NCI-H2227 treated with DMSO at 0.1 percent for 48 hours (cell line): ENCODE data around the gene GPR6.
A peak's percentile ranks its signal among the peaks of the same experiment; 100 is the strongest.

Experiments
- DNase-seq: peaks from one replicate; lab custom pipeline; 2025; lab: John Stamatoyannopoulos, UW

Gene GPR6, protein sequence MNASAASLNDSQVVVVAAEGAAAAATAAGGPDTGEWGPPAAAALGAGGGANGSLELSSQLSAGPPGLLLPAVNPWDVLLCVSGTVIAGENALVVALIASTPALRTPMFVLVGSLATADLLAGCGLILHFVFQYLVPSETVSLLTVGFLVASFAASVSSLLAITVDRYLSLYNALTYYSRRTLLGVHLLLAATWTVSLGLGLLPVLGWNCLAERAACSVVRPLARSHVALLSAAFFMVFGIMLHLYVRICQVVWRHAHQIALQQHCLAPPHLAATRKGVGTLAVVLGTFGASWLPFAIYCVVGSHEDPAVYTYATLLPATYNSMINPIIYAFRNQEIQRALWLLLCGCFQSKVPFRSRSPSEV

DNA sequence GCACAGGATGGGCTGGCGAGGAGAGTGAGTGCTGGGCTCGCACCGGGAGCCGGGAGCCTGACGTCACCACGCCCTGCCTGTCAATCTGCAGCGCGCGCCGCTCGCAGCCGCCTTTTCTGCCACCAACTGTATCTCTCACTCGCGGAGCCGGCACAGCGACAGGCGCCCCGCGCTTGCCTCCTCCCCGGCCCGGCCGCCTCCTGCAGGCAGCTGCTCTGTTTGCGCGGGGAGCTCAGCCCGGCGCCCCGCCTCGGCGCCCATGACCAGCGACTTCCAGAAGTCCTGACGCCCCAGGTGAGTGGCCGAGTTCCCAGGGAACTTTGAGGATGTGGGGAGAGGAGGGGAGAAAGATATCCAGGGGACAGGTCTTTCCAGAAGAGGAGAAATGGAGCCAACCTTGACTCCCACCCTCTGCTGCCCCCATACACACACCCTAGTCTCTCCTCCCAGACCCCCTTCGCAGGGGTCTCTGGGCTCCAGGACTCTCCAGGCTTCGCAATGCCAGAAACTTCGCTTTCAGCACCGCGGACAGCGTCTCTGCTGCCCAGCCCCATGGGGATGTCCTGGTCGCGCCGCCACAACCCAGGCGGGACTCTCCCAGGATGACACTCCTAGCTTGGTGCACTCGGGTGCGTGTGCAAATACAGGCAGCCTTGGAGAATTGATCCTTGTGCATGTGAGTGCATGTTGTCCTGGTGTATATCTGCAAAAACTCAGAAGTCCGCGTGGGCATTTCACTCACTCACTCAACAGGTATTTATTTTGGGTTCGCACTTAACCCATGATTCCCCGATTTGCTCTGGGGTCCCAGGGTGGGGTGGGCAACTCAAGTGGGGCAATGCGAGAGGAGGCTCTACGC is at the start of gene GPR6:
GPR6 (plus strand) TSS at position 138 of the 859 bp plus-strand sequence. CDS start 802 bp downstream, outside the sequence.
- DNase-seq: peak; percentile 51

DNA sequence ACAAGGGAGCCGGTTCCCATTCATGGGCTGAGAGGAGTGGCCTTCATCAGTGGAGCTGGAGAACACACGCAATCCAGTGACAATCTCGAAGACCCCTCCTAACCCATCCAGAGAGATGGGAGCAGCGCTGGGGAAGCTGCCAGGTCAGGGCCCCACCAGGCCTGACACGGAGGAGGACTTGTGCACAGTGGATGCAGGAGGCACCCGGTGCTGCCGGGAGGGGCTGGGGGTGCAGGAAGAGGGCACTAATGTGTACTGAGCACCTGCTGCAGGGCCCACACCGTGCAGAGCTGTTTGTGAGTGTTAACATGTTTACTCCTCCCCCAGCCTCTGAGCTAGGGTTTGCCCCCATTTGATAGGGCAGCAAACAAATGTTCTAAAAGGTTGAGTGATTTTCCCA is 43.8 kb upstream of the GPR6 start:
- DNase-seq: no peak

DNA sequence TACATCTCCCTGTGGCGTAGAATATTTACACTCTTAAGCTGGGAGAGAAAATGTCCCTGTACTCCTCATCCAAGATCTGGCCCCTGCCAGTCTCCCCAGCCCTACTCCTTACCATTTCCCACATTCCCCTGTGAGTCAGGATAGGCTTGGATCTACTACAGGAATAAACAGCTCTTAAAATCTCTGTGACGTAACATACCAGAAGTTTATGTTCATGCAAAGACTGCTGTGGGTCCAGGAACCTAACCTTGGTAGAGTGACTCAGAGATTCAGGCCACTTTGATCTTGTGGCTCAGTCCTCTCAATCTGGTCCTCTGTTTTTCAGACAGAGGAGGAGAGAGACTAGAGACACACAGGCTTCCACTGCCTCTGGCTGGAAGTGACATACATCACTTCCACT is 38.5 kb upstream of the GPR6 start:
- no peak for DNase-seq

DNA sequence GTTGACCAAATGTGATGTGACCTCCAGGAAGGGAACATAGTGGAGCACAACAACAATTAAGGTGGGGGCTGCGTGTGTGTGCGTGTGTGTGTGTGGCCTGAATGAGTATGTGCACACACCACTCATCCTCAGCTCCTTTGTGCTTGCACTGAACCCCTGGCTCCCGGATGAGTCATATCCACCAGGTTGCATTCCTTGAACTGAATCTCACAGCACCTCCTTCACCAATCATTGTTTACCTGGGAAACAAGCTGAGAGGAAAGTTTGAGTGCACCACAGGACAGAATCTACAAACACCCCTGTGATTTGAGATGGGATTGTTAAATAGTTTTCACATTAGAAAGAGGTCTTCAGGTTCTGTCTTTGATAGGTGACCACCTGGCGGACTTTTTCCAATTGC is 33.7 kb upstream of the GPR6 start:
- no peak for DNase-seq

DNA sequence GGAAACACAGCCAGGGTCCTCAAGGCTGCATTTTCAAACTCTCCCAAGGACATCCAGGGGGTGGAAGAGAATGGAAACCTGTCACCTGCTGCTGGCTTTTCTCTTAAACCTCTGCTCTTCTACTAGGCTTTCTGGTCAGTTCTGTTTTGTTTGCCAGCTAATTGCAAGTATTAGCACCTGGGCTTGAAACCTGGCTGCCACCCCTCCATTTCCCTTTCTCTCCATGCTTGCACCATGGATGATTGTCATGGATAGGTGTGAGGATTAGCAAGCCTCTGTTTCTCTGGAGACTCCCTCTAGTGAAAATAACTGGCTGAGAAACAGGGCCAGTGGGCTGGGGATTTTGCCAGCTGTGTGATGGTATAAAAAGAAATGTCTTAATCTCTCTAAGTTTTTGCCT is 33.0 kb upstream of the GPR6 start:
- DNase-seq: no peak

DNA sequence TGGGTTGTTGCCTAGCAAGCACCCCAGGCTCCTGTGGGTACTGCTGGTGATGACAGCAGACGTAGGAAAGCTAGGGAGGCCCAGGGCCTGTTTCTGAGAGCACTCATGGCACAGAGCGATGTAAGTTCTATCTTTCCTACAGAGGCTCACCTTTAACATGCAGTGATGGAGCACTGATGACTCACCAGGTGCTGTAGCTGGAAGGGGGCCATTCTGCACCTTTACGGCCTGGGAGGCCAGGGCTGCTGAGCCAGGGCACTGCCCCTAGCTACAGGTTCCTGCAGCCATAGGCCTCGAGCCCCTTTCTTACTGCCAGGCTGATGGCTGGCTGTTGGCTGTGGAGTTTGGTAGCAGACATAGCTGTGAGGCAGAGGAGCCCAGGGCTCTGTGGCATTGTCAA is 31.1 kb upstream of the GPR6 start:
- DNase-seq: no peak

DNA sequence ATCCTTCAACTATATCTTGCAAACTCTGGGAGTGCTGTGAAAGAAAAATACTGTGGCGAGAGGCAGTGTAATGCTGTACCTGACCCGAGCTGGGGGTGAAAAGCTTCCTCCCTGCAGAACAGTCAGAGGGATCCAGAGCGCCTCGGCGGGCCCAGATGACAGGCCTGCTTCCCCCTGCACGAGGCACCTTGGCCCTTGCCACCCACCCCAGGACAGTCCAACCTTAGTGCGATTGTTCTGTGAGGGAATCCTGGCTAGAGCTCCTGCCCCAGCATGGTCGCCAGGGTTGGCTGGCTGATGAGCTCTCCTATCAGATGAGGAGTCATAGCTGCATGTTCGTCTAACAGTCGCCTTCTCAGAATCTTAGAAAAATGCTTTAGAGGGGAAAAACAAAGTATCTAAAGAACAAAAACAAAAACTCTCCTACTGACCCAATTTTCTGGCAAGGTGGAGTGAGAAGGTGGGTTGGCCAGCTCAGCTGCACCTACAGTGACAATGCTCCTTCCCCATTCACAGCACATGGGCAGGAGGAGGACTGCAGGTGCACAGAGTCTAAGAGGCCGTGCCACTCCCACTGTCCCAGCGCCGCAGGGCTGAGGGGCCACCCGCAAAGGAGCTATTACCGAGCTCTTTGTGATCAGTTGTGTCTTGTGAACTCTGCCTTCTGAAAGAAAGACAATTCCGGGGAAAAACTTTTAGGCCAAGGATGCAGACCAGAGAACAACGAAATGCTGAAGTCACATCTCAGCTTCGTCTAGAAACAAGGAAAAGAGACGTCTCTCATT is 28.6 kb upstream of the GPR6 start:
- DNase-seq: no peak

DNA sequence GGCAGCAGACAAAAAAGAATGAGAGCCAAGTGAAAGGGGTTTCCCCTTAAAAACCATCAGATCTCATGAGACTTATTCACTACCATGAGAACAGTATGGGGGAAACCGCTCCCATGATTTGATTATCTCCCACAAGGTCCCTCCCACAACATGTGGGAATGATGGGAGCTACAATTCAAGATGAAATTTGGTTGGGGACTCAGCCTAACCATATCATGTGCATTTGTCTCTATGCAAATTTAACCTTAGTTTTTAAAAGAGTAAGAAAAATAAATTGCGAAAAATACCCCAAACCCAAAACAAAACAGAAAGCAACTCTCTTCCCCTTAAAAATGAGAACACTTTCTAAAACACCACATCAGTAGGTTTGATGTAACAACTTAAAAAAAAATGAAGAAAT is 22.6 kb upstream of the GPR6 start:
- no peak for DNase-seq

DNA sequence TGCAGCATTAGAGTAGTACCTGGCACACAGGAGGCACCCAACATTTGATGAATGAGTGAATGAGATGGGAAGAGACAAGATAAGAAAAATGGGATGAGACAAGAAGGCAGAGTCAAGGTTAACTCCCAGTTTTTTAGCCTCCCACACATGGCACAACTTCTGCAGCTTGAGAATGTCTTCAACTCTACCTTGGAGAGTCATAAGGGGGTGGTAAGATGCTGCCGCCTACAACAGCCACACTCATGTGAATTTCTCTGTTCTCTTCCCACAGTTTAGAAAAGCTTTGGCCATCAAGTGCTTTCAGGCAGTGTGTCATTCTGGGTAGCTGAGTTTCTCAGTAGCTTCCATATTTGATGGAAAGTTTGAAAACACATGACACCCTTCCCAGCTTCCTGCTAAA is 19.5 kb upstream of the GPR6 start:
- DNase-seq: no peak

DNA sequence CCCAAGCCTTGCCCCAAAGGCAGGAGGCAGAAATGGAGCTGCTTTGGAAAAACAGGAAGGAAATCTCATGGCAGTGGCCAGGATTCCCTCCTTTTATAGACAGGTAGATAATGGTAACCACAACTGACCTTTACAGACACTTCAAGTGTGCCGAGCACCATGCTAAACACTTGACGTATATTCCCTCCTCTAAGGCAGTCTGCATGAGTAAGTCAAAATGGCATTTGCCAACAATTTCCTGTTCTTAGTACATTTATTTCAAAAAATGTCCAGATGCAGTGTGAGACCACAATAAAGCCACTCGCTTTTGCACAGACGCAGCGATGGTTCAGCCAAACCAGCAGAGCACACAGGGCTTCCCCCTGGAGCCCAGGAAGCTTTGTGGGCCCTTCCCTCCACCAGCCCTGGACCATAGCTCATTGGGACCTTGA is 16.5 kb upstream of the GPR6 start:
- DNase-seq: no peak

DNA sequence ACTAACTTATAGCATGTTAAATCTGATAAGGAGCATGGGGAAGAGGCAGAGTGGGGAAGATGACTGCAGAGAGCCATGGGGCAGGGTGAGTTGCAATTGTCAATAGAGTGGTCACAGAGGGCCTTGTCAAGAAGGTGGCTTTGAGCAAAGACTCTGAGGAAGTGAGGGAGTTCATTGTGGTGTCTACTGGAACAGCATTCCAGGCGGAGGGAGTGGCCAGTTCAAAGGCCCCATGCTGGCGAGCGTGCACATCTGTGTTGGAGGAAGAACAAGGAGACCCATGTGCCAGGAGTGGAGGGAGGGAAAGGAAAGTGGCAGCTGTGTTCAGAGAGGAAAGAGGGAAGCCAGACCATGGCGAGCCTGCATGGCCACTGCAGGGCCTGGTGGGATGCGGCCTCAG is 15.8 kb upstream of the GPR6 start:
- no peak for DNase-seq

DNA sequence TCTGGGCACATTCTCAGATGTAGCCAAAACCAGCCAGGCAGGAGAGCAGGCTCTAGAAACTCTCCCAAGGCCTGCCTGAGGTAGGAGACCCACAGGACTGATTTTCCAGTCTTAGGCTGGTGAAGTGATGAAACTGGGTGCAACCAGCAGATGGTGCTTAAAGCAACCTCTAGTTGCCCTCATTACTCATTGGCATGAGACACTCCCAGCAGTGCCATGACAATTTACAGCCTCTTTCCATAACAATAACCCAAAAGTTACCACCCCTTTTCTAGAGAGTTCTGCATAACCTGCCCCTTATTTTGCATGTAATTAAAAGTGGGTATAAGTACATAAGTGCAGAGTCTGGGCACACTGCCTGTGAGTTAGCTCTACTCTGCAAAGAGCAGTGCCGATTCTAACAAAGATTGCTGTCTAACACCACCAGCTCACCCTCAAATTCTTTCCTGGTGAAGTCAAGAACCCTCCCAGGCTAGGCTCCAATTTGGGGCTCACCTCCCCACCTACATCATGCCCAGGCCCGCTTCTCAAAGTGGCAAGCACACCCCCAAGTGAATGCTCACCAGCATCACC is 14.4 kb upstream of the GPR6 start:
- no peak for DNase-seq

DNA sequence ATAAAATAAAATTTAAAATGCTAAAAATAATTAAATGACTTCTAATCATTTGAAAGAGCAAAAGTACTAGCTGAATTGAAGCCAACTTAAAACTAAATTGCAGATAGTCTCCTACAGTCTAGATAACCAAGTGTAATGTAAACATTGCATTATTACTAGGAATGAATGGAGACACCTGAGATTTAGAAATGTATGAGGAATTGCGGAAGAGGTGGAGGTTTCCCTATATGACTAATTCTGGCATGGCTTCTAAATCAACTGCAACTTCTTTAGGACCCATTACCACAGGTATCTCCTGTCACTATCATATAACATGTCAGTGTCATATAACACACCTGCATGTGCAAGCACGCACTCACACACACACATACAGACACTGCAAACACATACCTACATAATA is 13.2 kb upstream of the GPR6 start:
- DNase-seq: no peak

DNA sequence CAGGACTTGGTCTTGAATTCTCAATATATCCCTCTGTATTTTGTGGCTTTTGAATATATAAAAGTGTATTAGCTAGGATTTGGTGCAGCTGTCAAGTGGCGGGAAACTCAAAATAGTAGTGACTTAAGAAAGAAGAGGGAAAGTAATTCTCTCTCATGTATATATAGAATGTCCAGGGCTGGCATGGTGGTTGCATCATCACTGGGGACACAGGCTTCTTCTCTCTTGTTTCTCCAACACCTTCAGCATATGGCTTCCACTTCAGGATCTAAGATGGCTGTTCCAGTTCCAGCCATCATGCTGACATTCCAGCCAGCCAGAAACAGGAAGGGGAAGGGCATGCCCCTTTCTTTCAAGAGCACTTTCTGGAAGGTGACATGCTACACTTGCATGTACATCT is 11.8 kb upstream of the GPR6 start:
- no peak for DNase-seq

DNA sequence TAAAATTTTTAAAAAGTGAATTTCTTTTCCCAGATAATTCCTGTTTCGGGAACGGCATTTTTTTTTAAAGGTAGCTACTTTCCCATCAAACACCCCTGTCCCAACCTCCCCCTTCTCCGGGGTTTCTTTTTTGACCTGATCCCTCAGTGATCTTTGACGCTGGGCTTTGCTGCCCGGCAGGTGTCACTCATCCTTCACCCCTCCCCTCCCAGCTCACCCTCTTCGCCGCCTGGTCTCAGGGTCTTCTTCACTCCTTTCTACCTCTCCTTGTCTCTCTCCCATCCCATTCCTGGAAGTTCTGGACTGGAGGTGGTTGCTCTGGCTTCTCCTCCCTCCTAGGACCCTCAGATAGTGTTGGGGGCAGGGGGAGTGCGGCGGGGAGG is 329 bp upstream of the GPR6 start:
- DNase-seq: no peak

DNA sequence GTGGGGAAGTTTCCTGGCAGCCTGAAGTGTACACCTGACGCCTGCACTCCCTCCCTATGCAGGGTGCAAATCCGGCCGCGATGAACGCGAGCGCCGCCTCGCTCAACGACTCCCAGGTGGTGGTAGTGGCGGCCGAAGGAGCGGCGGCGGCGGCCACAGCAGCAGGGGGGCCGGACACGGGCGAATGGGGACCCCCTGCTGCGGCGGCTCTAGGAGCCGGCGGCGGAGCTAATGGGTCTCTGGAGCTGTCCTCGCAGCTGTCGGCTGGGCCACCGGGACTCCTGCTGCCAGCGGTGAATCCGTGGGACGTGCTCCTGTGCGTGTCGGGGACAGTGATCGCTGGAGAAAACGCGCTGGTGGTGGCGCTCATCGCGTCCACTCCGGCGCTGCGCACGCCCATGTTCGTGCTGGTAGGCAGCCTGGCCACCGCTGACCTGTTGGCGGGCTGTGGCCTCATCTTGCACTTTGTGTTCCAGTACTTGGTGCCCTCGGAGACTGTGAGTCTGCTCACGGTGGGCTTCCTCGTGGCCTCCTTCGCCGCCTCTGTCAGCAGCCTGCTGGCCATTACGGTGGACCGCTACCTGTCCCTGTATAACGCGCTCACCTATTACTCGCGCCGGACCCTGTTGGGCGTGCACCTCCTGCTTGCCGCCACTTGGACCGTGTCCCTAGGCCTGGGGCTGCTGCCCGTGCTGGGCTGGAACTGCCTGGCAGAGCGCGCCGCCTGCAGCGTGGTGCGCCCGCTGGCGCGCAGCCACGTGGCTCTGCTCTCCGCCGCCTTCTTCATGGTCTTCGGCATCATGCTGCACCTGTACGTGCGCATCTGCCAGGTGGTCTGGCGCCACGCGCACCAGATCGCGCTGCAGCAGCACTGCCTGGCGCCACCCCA is 1.2 kb downstream of the GPR6 start:
- no peak for DNase-seq

DNA sequence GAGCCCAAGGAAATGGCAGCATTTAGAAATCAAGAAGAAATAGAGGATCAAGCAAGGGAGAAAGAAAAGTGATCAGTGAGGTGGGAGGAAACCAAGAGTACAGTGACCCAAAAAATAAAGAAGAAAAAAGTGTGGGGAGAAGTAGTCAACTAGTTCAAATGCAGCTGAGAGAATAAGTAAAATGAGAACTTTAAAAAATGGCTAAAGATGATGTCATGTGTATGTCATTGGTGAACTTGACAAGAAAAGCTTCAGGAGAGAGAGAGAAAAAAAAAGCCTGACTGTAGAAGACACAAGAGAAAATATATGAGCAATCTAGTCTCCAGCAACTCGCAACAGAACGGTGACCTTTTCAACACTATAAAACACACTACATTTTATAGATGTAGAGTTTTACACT is 6.3 kb downstream of the GPR6 start:
- DNase-seq: no peak

DNA sequence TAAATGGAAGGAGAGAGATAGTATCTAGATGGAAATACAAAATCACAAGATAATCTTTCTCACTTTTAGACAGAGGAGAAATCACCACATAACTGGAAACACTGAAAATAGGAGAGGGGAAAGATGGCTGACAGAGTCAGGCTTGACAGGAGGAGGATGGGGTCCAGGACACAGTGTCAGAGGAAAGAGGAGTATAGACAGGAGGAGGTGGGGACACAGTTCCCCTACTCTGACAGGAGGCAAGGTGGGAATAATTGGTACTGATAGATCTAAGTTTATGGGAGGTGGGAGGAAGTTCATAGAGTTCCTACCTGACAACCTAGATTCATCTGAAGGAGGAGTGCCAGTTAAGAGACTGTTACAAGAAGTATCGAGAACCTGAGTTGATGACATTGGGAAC is 9.1 kb downstream of the GPR6 start:
- no peak for DNase-seq

DNA sequence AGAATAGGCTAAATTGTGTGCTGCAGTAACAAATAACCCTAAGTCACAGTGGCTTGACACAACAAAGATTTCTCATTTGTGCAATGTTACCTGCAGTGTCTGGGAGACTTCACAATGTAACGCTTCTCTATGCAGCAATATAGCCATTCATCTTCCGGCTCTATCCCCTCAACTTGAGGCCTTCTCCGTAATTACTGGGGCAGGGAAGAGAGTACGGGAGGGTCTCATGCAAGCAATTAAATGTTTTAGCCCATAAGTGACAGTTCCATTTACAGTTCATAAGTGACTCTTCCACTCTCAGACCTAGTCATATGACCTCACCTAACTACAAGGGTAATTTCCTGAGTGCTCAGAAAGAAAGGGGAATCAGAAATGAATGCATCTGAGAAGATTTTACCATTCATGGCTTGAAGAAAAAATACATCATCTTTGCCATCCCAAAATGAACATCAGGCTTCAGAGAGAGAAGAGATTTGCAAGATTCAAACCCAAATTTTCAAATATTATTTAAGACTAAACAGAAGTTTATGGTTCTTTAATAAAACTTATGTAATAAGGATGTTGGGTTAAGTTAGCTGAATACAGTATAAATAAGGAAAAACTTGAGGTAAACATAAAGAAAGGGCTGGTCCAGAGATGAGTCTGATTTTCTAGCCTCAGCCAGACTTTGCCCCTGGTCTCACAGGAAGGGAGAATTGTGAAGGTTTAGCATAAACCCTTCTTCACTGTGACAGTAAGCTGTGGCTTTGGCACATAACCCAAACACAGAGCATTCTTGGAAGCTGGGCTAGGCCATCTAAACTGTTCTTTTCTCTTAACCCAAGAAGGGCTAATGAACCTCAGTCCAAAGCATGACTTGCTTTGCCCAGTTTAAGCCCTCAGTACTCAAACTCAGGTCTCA is 13.3 kb downstream of the GPR6 start:
- DNase-seq: peak; percentile 21

DNA sequence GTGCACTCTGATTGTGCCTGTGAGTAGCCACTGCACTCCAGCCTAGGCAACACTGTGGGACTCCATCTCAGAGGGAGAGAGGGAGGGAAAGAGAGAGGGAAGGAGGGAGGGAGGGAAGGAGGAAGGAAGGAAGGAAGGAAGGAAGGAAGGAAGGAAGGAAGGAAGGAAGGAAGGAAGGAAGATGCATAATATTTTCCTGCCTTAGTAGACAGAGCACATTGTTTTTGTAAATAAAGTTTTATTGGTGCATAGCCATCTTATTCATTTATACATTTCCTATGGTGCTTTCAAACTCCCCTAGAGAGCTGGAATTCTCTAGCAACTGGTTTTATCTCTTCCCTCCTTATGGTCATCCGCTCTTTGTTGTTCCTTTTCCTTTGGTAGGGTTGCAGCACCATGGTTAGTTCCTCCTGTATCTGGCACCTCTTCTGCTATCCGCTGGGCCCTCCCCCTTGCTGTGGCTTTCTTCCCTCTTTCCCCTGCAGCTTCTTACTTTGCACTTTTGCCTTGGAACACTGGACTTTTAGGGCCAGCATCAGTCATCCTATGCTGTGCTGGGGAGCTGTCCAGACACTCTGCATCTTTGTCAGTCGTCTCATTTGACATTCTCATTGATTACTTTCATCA is 20.2 kb downstream of the GPR6 start:
- DNase-seq: no peak
